GM19395 (cell line): ENCODE data around the gene WNK1.

ENCODE experiments used
- ATAC-seq: cut with Tn5 transposase; IDR thresholded peaks from one replicate; pipeline ENCODE4 v1.9.1; 2021; ENCODE audit warnings: mild to moderate bottlenecking, moderate library complexity; ENCODE audit not compliant: unreplicated experiment

WNK1 gene

GRCh38 chr12:938810-939209 lies 186.4 kb downstream of the WNK1 start:
- no peak for ATAC-seq

GRCh38 chr12:943051-943450 lies 190.7 kb downstream of the WNK1 start:
- no peak for ATAC-seq

GRCh38 chr12:944211-944610 lies 191.8 kb downstream of the WNK1 start:
- no peak for ATAC-seq

GRCh38 chr12:946212-946611 lies 193.8 kb downstream of the WNK1 start:
- no peak for ATAC-seq

- ATAC-seq: no peak
Measured at GRCh38 chr12:946631-947030, 194.3 kb downstream of the WNK1 start.

- no peak for ATAC-seq
Measured at GRCh38 chr12:948238-948637, 195.9 kb downstream of the WNK1 start.

- ATAC-seq: peak; percentile 83
Measured at GRCh38 chr12:949453-950191, 197.2 kb downstream of the WNK1 start, which contains the start of gene RAD52. RAD52 (minus strand) TSS chr12:949694; CDS start chr12:933058, 16,636 bp downstream.

- ATAC-seq: no peak
Measured at GRCh38 chr12:951176-951575, 198.8 kb downstream of the WNK1 start.

- no peak for ATAC-seq
Measured at GRCh38 chr12:953776-954175, 201.4 kb downstream of the WNK1 start.

- no peak for ATAC-seq
Measured at GRCh38 chr12:954741-955140, 202.4 kb downstream of the WNK1 start.

- no peak for ATAC-seq
Measured at GRCh38 chr12:955939-956338, 203.6 kb downstream of the WNK1 start.

- no peak for ATAC-seq
Measured at GRCh38 chr12:958588-959123, 206.3 kb downstream of the WNK1 start.
